Right lobe of liver (tissue), 6 donors: Measurements from ENCODE around the gene PPP1R14B. TPM values are rescaled to one million over a fixed set of nuclear protein-coding genes. Genes with fewer than 3 reads are reported as not detected.
A peak's percentile ranks its signal among the peaks of the same experiment; 100 is the strongest.

Experiments used
- ATAC-seq, 4 donors: fragments of 200-7000 bp; cut with Tn5 transposase; one replicate each; pipeline ENCODE4 v1.9.1; 2020; ENCODE audit warnings: mild to moderate bottlenecking in 4 of 4, moderate library complexity in 4 of 4
- DNase-seq, 3 donors: peaks; one replicate each; pipeline ENCODE4 v3.0.0-alpha.2; 2020
- H3K27ac ChIP-seq, 3 donors: fragments of 200-600 bp; one replicate each; pipeline ENCODE4 v1.8.0; 2022
- H3K27me3 ChIP-seq, 2 donors: fragments of 200-600 bp; one replicate each; pipeline ENCODE4 v1.8.0; 2022
- H3K36me3 ChIP-seq, 4 donors: fragments of 200-600 bp; sonication (generic) in 1 of 4; one replicate each; pipeline versions ENCODE4 v1.5.1 to v1.8.0; 2017 to 2022; ENCODE audit warnings: control low read depth in 1 of 4
- H3K4me1 ChIP-seq, 4 donors: fragments of 200-600 bp; sonication (generic) in 1 of 4; one replicate each; pipeline versions ENCODE4 v1.5.1 to v1.8.0; 2017 to 2022; ENCODE audit warnings: control low read depth in 1 of 4
- H3K4me3 ChIP-seq, 3 donors: fragments of 200-600 bp; one replicate each; pipeline ENCODE4 v1.8.0; 2022
- H3K9me3 ChIP-seq, 4 donors: fragments of 200-600 bp; sonication (generic) in 1 of 4; one replicate each; pipeline versions ENCODE4 v1.5.1 to v1.8.0; 2017 to 2022; ENCODE audit warnings: control low read depth in 1 of 4
- POLR2A ChIP-seq: fragments of 450-650 bp; IDR thresholded peaks from one replicate; pipeline ENCODE4 v1.6.1; 2017; ENCODE audit warnings: antibody characterized with exemption, mild to moderate bottlenecking
- WGBS: methylation state at CpG from one replicate; pipeline ENCODE4 v1.1.6; 2018; ENCODE audit warnings: low coverage, low lambda C conversion rate; ENCODE audit not compliant: insufficient coverage; ENCODE audit errors: missing lambda C conversion rate; 5-methylcytosine and 5-hydroxymethylcytosine counted together
- intact Hi-C, 2 donors: fragments of 100-400 bp; cut with DNase I; formaldehyde crosslinking; loops; one replicate each; pipeline versions ENCODE4 v1.11.2 to v1.14.1; 2022
- small RNA-seq, 2 experiments: library from RNA; depleted of rRNA; stranded (forward); fragments of <200 nt; gene quantifications; one replicate each; pipeline ENCODE3, GENCODE V24; 2016
- total RNA-seq, 6 experiments: library from RNA; depleted of rRNA in 2 of 6; stranded (reverse); fragments of >200 nt in 2 of 6; fragmentation: NEBNext Ultra II Directional in 3 of 6; extraction: Animal tissue kit (Norgen Biotek cat#: 25700) in 3 of 6; gene quantifications; one replicate each; pipeline versions ENCODE4 v1.1.0 to v1.2.4, GENCODE V29; 2016 to 2023
- TF ChIP-seq, protein P1 (sequence below), 4 donors: fragments of 200-600 bp in 3 of 4; fragments of 450-650 bp in 1 of 4; IDR thresholded peaks; one replicate each; pipeline versions ENCODE4 v1.5.1 to v1.8.0; 2016 to 2022; ENCODE audit warnings: antibody characterized with exemption in 4 of 4, mild to moderate bottlenecking in 2 of 4
- donor health status: DM: no; HTN: yes; CAD: no.
- donor health status: DM: no; HTN: no; CAD: no.
- donor health status: DM: no; HTN: no; CAD: no.
- donor health status: DM: no; HTN: yes; CAD: no.
- donor health status: DM: no; HTN: yes; CAD: no.

Gene PPP1R14B
- total RNA-seq, 6 experiments from 2014 or later: 34.1 to 90.3 (median 49.7) TPM

DNA sequence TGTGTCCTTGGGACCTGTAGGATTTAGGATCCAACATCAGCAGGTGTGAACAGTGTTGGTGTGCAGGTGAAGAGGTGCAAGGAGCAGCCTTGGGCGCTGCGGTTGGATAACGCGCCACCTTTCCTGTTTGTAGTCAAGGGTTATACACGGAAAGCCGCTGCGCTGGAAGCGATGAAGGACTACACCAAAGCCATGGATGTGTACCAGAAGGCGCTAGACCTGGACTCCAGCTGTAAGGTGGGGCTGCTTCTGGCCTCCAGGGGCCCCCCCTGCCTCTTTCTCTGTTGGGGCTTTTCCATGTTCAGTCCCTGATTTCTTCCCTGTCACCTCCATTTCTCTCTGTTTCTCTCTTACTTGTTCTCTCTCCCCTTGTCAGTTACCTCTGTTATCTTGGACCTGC is 43.8 kb downstream of the PPP1R14B start:
- no peaks in the 10 kb centered on the region for H3K9me3 ChIP-seq
- WGBS: 33% methylated on average over 1 of the region's 9 CpGs
- H3K36me3 ChIP-seq: peaks cover 12 to 80% (median 29%) of the 10 kb centered on the region in 4 donors
- ATAC-seq (no peak), DNase-seq (no peak)
- intact Hi-C loops: no loop called here
- no peak overlapping the region for H3K27ac ChIP-seq
- H3K4me1 ChIP-seq: no peaks in the 10 kb centered on the region
- H3K4me3 ChIP-seq: no peak overlapping the region
- TF ChIP-seq, protein P1, sequence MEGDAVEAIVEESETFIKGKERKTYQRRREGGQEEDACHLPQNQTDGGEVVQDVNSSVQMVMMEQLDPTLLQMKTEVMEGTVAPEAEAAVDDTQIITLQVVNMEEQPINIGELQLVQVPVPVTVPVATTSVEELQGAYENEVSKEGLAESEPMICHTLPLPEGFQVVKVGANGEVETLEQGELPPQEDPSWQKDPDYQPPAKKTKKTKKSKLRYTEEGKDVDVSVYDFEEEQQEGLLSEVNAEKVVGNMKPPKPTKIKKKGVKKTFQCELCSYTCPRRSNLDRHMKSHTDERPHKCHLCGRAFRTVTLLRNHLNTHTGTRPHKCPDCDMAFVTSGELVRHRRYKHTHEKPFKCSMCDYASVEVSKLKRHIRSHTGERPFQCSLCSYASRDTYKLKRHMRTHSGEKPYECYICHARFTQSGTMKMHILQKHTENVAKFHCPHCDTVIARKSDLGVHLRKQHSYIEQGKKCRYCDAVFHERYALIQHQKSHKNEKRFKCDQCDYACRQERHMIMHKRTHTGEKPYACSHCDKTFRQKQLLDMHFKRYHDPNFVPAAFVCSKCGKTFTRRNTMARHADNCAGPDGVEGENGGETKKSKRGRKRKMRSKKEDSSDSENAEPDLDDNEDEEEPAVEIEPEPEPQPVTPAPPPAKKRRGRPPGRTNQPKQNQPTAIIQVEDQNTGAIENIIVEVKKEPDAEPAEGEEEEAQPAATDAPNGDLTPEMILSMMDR (IDR thresholded peaks at IDR 0.05): no peak
- TF ChIP-seq POLR2A: no peak
- H3K27me3 ChIP-seq: no peaks in the 10 kb centered on the region

DNA sequence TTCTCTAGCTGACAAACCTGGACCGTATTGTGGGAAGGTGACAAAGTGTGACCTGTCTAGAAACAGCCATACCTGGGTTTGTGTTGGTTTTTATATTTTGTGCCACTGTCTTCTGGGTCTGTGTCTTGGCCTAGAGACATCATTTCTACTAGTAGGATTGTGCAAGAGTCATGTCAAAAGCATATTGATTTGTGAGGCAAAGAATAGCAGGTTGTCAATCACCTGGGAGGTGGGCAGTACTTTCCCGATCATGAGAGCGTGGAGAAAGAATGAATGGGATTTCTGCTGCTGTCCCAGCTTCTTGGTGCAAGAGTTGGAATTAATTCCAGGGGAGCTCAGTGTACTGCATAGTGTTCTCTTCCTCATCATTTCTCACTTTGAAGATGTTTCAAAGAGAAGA is 45.2 kb downstream of the PPP1R14B start:
- no peak for DNase-seq
- ATAC-seq: peak in 1 of 4 donors; percentile 41
- H3K4me1 ChIP-seq: no peaks in the 10 kb centered on the region
- H3K27ac ChIP-seq: no peak overlapping the region
- TF ChIP-seq POLR2A: no peak
- TF ChIP-seq, protein P1 (IDR thresholded peaks at IDR 0.05): no peak
- intact Hi-C loops: no loop called here
- 35% methylated on average over 3 of the region's 3 CpGs for WGBS
- no peaks in the 10 kb centered on the region for H3K27me3 ChIP-seq
- H3K36me3 ChIP-seq: peaks cover 12 to 90% (median 41%) of the 10 kb centered on the region in 4 donors
- H3K4me3 ChIP-seq: no peak overlapping the region
- no peaks in the 10 kb centered on the region for H3K9me3 ChIP-seq

DNA sequence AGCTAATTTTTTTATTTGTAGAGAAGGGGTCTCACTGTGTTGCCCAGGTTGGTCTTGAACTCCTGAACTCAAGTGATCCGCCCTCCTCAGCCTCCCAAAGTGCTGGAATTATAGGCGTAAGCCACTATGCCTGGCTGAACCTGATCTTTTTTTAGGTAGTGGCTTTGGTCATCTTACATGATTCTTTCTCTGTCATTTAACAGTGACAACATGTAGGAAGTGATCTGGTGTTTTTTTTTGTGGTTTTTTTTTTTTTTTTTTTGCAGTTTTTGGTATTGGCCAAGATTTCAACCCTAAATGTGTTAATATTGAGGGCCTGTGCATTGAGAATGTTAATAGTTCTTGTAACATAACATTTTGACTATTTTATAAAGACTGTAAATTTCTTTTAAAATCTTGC is 48.2 kb downstream of the PPP1R14B start:
- no peak for DNase-seq
- Histone ChIP-seq H3K27ac (no peak overlapping the region), H3K36me3 (peaks cover 15 to 95% (median 58%) of the 10 kb centered on the region in 4 donors), H3K4me1 (no peaks in the 10 kb centered on the region), H3K27me3 (no peaks in the 10 kb centered on the region), H3K4me3 (no peak overlapping the region), H3K9me3 (no peaks in the 10 kb centered on the region)
- 100% methylated on average over 1 of the region's 2 CpGs for WGBS
- TF ChIP-seq POLR2A: no peak
- TF ChIP-seq, protein P1 (IDR thresholded peaks at IDR 0.05): no peak
- no peak for ATAC-seq
- intact Hi-C loops: no loop called here

DNA sequence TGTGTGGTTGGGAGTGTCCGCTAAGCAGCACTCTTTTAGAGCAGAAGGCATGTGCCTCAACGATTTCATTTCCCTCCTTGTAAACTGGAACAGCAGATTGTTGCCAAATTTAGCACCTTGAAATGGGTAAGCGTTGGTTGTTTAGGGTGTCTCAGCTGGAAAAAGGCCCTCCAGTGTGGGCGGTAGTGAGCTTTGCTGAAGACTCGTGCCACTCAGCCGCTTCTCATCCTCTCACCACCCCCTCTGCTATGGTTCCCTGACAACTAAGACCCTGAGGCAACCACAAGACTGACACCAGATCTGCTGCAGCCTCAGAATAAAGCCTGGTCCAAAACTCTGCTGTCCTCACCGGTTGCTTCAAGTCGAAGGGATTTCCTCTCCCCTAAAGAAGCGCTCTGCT is 50.1 kb downstream of the PPP1R14B start:
- Histone ChIP-seq H3K4me3 (no peak overlapping the region), H3K27ac (no peak overlapping the region), H3K4me1 (no peaks in the 10 kb centered on the region), H3K27me3 (no peaks in the 10 kb centered on the region), H3K9me3 (no peaks in the 10 kb centered on the region), H3K36me3 (peaks cover 7 to 88% (median 53%) of the 10 kb centered on the region in 4 donors)
- ATAC-seq (no peak), DNase-seq (no peak)
- no peak for TF ChIP-seq POLR2A
- TF ChIP-seq, protein P1 (IDR thresholded peaks at IDR 0.05): no peak
- 100% methylated on average over 1 of the region's 9 CpGs for WGBS
- intact Hi-C loops: no loop called here

Small RNA genes within 50 kb of the gene (small RNA-seq; reads per million reads assigned to genes)
- 0 reads per million in 2 experiments for gene RF00019

Other genes starting within 250 kb of the PPP1R14B start
- gene FLRT1, start 211.0 kb downstream of the PPP1R14B start, total RNA-seq: under 1 TPM in 1 of 6 experiments, not detected in 5; 0.12 TPM
- 100 to 1,000 TPM in 1 of 6 experiments, 10 to 100 TPM in 5; 12.3 to 219 (median 27.8) TPM for gene MACROD1, start 80.8 kb downstream of the PPP1R14B start, total RNA-seq
- 100 to 1,000 TPM in 1 of 6 experiments, 10 to 100 TPM in 5; 27.6 to 110 (median 59.4) TPM for gene STIP1, start 60.8 kb downstream of the PPP1R14B start, total RNA-seq
- 10 to 100 TPM in 1 of 6 experiments, 1 to 10 TPM in 5; 5.1 to 17.3 (median 8.1) TPM for gene FERMT3, start 40.2 kb downstream of the PPP1R14B start, total RNA-seq
- 10 to 100 TPM; 13.5 to 29.6 (median 18.9) TPM for gene TRPT1, start 20.8 kb downstream of the PPP1R14B start, total RNA-seq
- gene NUDT22, start 20.7 kb downstream of the PPP1R14B start, total RNA-seq: 10 to 100 TPM; 23.2 to 46.7 (median 32.1) TPM
- gene DNAJC4, start 16.4 kb downstream of the PPP1R14B start, total RNA-seq: 10 to 100 TPM; 14.6 to 27.6 (median 21.4) TPM
- gene VEGFB, start 12.4 kb downstream of the PPP1R14B start, total RNA-seq: 10 to 100 TPM in 5 of 6 experiments, 1 to 10 TPM in 1; 7.5 to 33.2 (median 16.6) TPM
- gene FKBP2, start 5.8 kb downstream of the PPP1R14B start, total RNA-seq: 100 to 1,000 TPM in 1 of 6 experiments, 10 to 100 TPM in 5; 49.4 to 108 (median 66.7) TPM
- 1 to 10 TPM; 5.4 to 8.0 (median 6.7) TPM for gene PLCB3, start 4.6 kb upstream of the PPP1R14B start, total RNA-seq
- 10 to 100 TPM; 22.0 to 53.8 (median 26.0) TPM for gene BAD, start 37.7 kb upstream of the PPP1R14B start, total RNA-seq
- gene GPR137, start 38.9 kb upstream of the PPP1R14B start, total RNA-seq: 10 to 100 TPM; 13.0 to 21.9 (median 17.8) TPM
- gene KCNK4, start 44.4 kb upstream of the PPP1R14B start, total RNA-seq: not detected
- not detected for gene CATSPERZ, start 53.4 kb upstream of the PPP1R14B start, total RNA-seq
- gene ESRRA, start 58.6 kb upstream of the PPP1R14B start, total RNA-seq: 10 to 100 TPM; 28.5 to 82.6 (median 47.7) TPM
- gene TRMT112, start 70.6 kb upstream of the PPP1R14B start, total RNA-seq: 100 to 1,000 TPM in 2 of 6 experiments, 10 to 100 TPM in 4; 58.0 to 122 (median 85.3) TPM
- gene PRDX5, start 71.2 kb upstream of the PPP1R14B start, total RNA-seq: 100 to 1,000 TPM in 2 of 6 experiments, 10 to 100 TPM in 4; 84.0 to 172 (median 89.3) TPM
- 10 to 100 TPM in 1 of 6 experiments, 1 to 10 TPM in 5; 2.4 to 10.6 (median 4.9) TPM for gene CCDC88B, start 93.3 kb upstream of the PPP1R14B start, total RNA-seq
- 10 to 100 TPM in 3 of 6 experiments, 1 to 10 TPM in 3; 6.6 to 17.9 (median 10.3) TPM for gene RPS6KA4, start 112.2 kb upstream of the PPP1R14B start, total RNA-seq